Upper lobe of left lung (tissue), 4 donors: ENCODE results near the gene MAB21L3.

Source experiments
- CTCF ChIP-seq, 6 experiments: fragments of 450-650 bp in 4 of 6; fragments of 200-600 bp in 2 of 6; sonication (generic) in 2 of 6; IDR thresholded peaks; one replicate each; pipeline ENCODE4 v1.5.1; 2016 to 2019; ENCODE audit warnings: antibody characterized with exemption in 6 of 6
- EP300 ChIP-seq, 4 donors: sonication (generic); formaldehyde crosslinking; IDR thresholded peaks; one replicate each; pipeline ENCODE4 v1.5.1; 2017; ENCODE audit warnings: antibody characterized with exemption in 4 of 4, control low read depth in 2 of 4
- POLR2A ChIP-seq, 4 donors: fragments of 450-650 bp; IDR thresholded peaks; one replicate each; pipeline ENCODE4 v1.5.1; 2016 to 2017; ENCODE audit warnings: antibody characterized with exemption in 4 of 4, mild to moderate bottlenecking in 2 of 4
- POLR2AphosphoS5 ChIP-seq, 2 donors: sonication (generic); formaldehyde crosslinking; IDR thresholded peaks; one replicate each; pipeline ENCODE4 v1.5.1; 2017; ENCODE audit warnings: antibody characterized with exemption in 2 of 2

- TF ChIP-seq POLR2A (IDR thresholded peaks at IDR 0.05), result no peak
- no peak for TF ChIP-seq CTCF (IDR thresholded peaks at IDR 0.05)
- TF ChIP-seq POLR2AphosphoS5 (IDR thresholded peaks at IDR 0.05), result no peak
- TF ChIP-seq EP300 (IDR thresholded peaks at IDR 0.05), result no peak
Observed at GRCh38 chr1:116170721-116171589, 59.8 kb downstream of the MAB21L3 start.
